ENCODE data around the gene ACP3.
A peak's percentile ranks its signal among the peaks of the same experiment; 100 is the strongest.

Gene ACP3

DNA sequence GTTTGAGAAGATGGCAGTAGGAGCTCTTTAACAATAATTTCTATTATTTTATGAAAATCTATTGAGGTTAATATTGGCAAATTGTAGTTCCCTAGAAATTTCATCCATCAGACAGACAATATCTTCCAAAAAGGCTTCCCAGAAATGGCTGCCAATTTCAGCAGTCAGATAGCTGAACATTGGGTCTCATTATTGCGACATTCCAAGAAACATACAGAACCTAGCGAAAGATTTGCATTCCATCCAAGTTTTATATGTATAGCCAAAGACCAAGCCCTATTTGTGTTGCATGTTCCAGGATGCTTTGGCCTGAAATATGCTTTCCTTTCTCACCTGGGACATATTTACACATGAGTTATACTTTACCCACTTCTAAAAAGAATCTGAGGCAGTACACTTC, 24.5 kb downstream of the ACP3 start:
- TF ChIP-seq, protein P1, sequence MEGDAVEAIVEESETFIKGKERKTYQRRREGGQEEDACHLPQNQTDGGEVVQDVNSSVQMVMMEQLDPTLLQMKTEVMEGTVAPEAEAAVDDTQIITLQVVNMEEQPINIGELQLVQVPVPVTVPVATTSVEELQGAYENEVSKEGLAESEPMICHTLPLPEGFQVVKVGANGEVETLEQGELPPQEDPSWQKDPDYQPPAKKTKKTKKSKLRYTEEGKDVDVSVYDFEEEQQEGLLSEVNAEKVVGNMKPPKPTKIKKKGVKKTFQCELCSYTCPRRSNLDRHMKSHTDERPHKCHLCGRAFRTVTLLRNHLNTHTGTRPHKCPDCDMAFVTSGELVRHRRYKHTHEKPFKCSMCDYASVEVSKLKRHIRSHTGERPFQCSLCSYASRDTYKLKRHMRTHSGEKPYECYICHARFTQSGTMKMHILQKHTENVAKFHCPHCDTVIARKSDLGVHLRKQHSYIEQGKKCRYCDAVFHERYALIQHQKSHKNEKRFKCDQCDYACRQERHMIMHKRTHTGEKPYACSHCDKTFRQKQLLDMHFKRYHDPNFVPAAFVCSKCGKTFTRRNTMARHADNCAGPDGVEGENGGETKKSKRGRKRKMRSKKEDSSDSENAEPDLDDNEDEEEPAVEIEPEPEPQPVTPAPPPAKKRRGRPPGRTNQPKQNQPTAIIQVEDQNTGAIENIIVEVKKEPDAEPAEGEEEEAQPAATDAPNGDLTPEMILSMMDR (IDR thresholded peaks at IDR 0.05; ENCODE audit: borderline replicate concordance, insufficient read depth, low read depth, low read length) = no peak
- H3K4me3 ChIP-seq (ENCODE audit: low read depth, low read length) = no peak overlapping the region

DNA sequence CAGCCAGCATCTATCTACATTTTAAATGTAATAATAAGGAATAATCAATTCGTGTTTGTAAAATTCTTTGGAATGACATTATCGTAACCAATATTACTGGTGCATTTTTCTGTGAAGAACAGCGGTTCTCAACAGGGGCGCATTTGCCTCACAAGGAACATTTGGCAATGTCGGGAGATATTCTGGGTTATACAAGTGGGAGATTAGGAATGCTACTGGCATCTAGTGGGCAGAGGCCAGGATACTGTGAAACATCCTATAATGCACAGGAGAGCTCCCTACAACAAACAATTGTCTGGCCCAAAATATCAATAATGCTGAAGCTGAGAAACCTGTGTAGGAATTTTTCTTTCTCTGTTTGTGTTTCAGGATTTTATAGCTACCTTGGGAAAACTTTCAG, 25.0 kb downstream of the ACP3 start:
- H3K4me3 ChIP-seq (ENCODE audit: low read depth, low read length) = no peak overlapping the region
- TF ChIP-seq, protein P1 (IDR thresholded peaks at IDR 0.05; ENCODE audit: borderline replicate concordance, insufficient read depth, low read depth, low read length) = no peak

DNA sequence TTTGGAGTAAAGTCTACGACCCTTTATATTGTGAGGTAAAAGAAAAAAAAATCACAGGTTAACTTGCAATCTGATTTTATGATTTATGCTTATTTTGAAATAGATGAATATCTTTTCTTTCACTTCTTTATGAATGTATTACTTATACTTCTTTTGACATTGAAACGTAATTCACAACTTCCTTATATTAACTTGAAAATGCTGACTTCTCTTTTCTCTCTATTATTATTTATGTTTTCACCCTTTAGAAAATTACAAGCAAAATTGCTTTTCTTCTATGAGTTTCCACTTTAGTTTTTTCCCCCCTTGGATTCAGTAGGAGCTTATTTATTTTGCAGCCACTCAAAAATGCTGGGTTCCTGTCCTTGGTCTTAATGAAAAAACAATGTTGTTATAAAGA, 25.4 kb downstream of the ACP3 start:
- no peak overlapping the region for H3K4me3 ChIP-seq (ENCODE audit: low read depth, low read length)
- TF ChIP-seq, protein P1 (IDR thresholded peaks at IDR 0.05; ENCODE audit: borderline replicate concordance, insufficient read depth, low read depth, low read length) = no peak

DNA sequence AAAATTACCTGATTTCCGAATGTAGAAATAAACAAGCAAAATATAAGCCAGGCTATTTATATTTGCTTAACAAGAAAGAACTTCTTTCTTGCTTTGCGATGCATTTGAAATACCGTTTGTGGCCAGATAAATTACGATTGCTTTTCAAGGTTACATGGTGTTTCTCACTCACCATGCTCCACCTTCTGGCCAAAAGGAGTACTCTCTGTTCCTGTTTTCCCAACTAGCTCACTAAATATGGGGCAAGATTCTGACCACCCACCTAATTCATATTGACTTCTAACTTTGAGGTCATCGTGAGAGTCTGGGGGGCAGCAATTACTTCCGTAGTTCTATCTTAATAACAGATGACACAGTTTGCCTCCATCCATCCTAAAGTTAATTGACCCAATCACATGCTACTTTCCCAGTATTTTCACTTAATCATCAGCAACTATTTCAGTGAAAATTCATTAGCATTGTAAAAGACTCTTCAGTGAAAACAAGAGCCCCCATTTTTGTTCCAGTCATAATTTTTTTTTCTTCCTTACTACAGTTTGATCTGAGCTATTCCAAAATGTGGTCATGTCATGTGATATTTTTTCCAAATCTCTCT, 25.9 kb downstream of the ACP3 start:
- TF ChIP-seq, protein P1 (IDR thresholded peaks at IDR 0.05; ENCODE audit: borderline replicate concordance, insufficient read depth, low read depth, low read length) = peak; percentile 73
- H3K4me3 ChIP-seq (ENCODE audit: low read depth, low read length) = no peak overlapping the region

DNA sequence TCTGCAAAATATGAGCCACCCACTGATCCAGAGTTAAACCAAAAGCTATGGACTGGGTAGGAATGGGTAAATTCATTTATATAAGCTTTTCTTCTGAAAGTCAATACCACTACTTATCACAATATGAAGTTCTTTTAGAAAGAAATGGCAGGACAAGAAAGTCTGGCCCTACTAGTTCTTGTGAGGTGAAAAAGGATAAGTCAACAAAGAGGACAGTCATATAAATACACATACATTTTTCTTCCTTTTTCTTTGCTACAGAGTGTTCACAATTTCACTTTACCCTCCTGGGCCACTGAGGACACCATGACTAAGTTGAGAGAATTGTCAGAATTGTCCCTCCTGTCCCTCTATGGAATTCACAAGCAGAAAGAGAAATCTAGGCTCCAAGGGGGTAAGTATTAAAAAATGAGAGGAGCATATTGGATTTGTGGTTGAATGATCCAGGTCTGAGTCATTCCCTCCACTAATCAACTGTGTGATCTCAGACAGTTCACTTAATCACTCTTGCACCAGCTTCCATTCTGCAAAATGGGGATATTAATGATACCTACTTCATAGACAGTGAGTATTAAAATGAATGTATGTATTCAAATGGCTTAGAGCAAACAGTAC, 27.6 kb downstream of the ACP3 start:
- no peak overlapping the region for H3K4me3 ChIP-seq (ENCODE audit: low read depth, low read length)
- TF ChIP-seq, protein P1 (IDR thresholded peaks at IDR 0.05; ENCODE audit: borderline replicate concordance, insufficient read depth, low read depth, low read length) = no peak

DNA sequence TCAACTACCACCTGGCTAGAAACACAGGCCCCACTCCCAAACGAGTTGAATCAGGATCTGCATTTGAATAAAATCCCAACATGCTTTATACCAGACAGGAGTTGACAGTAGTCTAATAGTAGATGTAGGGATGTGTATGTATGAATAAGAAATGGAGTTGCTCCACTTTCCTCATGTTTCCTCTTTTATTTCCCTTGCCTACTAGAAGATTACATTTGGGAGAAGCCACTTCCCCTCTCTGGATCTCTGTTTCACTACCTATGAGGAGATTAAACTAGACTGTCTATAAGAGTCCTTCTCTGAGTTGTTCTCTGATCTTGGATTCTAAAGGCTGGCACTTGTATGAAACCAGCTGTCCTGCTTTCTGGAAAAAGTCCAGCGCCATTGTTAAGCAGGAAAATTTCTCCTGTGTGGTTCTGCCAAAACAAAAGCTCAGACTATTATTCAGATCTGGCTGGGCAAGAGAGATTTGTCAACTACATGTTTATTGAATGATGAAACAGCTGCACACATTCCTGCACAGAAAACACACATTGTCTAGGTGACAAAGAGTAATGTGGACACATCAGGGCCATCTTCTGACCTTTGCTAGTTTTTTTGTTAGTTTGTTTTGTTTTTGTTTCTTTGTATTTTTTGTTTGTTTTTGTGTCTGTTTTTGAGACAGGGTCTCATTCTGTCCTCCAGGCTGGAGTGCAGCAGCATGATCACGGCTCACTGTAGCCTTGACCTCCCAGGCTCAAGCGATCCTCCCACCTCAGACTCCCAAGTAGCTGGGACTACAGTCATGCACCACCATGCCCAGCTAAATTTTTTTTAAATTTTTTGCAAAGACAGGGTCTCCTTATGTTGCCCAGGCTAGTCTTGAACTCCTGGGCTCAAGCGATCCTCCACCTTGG, 29.9 kb downstream of the ACP3 start:
- H3K4me3 ChIP-seq (ENCODE audit: low read depth, low read length) = no peak overlapping the region
- TF ChIP-seq, protein P1 (IDR thresholded peaks at IDR 0.05; ENCODE audit: borderline replicate concordance, insufficient read depth, low read depth, low read length) = no peak

Data from GM12875 (cell line).